H54 (cell line): Measurements from ENCODE around the gene POLR3A.
A peak's percentile ranks its signal among the peaks of the same experiment; 100 is the strongest.

ENCODE experiments used
- DNase-seq: peaks from one replicate; pipeline ENCODE4 v3.0.0; 2011; ENCODE audit warnings: low spot score, mixed read lengths; ENCODE audit not compliant: insufficient read length
- FAIRE-seq: peaks from 3 replicates; lab custom pipeline; 2011; peaks lifted over from hg19 to GRCh38; lab: Jason Lieb, UNC
- POLR2A ChIP-seq: IDR thresholded peaks from 2 replicates; pipeline ENCODE4 v1.6.1; 2011; ENCODE audit warnings: low read depth, mild to moderate bottlenecking, low read length

Gene POLR3A

DNA sequence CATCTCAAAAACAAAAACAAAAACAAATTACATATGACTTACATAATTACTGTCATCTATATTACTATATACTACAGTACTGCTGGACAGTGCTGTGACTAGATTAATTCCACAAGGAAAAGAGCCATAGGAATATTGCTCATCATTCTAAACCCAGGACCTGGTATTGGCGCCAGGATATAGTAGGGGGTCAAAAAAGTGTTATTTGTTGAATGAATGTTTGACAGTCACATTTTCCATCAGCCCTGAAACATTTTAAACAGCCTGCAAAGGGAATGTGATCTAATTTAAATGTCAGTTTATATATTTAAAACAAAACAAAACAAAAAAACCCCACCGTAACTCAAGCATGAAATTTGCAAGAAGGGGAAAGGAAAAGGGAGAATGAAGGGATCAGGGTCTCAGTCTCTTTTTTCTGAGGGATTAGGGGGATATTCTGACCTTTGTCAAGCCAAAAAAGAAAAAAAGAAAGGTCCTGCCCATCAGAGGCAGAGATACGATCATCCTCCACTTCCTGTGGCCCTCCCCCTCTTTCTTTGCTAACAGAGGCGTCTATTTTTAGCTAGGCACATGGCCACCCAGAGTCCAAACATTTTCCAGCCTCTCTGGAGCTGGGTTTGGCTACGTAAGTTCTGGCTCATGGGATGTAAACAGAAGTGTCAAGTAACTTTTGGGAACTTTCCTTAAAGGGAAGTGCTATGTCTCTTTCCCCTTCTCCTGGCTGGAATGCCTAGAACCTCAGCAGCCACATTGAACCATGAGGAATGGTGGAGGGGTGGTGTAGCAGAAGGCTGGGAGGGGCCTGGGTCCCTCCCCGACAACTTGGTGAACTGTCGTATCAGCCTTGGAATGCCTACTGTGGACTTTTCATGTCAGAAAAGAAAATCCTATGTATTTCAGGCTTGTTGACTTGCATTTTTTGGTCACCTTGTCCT is 58.2 kb downstream of the POLR3A start:
- TF ChIP-seq POLR2A: no peak
- peak; percentile 66 for DNase-seq
- FAIRE-seq: peak; percentile 93

DNA sequence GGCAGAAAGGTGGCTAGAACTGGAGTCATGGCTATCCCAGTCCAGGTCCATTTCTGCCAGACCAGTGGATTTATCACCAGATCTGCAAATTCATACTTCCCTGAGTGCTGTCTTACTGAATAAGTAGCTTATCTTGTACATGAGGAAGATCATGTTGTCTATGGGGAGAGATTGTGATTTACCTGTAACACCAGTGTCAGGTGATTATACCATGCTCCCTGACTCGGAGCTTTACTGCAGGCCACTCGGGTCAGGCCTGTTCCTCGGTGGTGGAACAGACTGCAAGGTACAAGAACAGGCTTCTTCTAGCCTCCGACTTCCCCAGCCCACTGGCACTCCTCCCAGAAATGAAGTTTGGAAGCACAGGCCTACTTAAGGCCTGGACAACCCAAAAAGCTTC is 60.2 kb downstream of the POLR3A start:
- DNase-seq (no peak), FAIRE-seq (no peak)
- TF ChIP-seq POLR2A: no peak

DNA sequence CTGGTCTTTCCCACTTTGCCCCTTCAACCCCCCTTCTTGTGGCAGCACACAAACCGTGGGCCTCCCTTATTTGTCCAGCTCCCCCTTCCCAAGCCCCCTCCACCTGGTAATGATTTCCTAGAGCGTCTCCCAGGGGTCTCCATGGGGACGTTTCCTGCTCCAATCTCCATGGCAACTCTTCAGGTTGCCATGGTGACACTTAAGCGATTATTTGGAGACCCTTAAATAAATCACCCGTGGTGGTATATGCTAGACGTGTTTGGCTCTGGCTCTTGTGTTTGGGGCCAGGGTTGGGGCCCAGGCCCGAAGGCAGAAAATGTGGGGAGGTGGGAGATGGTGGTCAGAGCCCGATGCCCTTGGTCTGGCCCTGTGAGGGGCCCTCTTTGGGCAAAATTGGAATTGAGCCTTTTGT is 61.7 kb downstream of the POLR3A start:
- TF ChIP-seq POLR2A: no peak
- FAIRE-seq (no peak), DNase-seq (no peak)

DNA sequence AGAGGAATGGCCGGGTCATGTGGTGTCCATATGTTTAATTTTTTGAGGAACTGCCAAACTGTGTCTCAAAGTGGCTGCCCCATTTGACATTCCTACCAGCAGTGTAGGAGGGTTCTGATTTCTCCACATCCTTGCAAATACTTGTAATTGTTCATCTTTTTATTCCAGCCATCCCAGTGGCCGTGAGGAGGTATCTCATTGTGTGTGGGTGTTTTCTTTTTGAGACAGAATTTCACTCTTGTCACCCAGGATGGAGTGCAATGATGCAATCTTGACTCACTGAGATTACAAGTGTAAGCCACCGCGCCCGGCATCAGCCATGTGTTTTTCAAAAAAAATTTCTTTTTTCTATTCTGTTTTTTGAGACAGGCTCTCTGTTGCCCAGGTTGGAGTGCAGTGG is 64.0 kb downstream of the POLR3A start:
- no peak for TF ChIP-seq POLR2A
- DNase-seq (no peak), FAIRE-seq (no peak)

DNA sequence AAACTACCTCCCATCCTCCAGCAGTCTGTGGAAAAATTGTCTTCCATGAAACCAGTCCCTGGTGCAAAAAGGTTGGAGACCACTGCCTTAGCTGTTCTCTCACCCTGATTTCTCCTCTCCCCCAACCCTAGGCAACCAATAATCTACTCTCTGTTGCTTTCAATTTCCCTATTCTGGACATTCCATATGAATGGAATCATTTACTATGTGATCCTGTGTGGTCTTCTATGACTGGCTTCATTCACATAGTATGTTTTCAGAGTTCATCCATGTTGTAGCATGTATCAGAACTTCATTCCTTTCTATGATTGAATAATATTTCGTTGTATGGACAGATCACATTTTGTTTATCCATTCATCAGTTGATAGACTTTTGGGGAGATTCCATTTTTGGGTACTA is 64.5 kb downstream of the POLR3A start:
- no peak for DNase-seq
- no peak for FAIRE-seq
- no peak for TF ChIP-seq POLR2A

DNA sequence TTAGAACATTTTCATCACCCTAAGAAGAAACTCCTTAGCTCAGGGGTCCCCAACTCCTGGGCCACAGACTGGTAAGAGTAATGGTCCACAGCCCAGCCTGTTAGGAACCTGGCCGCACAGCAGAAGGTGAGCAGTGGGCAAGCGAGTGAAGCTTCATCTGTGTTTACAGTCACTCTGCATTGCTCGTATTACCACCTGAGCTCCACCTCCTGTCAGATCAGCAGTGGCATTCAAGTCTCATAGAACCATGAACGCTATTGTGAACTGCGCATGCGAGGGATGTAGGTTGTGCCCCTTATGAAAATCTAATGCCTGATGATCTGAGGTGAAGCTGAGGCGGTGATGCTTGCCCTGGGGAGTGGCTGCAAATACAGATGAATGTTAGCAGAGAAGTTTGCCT is 65.4 kb downstream of the POLR3A start:
- DNase-seq (no peak), FAIRE-seq (no peak)
- TF ChIP-seq POLR2A: no peak

DNA sequence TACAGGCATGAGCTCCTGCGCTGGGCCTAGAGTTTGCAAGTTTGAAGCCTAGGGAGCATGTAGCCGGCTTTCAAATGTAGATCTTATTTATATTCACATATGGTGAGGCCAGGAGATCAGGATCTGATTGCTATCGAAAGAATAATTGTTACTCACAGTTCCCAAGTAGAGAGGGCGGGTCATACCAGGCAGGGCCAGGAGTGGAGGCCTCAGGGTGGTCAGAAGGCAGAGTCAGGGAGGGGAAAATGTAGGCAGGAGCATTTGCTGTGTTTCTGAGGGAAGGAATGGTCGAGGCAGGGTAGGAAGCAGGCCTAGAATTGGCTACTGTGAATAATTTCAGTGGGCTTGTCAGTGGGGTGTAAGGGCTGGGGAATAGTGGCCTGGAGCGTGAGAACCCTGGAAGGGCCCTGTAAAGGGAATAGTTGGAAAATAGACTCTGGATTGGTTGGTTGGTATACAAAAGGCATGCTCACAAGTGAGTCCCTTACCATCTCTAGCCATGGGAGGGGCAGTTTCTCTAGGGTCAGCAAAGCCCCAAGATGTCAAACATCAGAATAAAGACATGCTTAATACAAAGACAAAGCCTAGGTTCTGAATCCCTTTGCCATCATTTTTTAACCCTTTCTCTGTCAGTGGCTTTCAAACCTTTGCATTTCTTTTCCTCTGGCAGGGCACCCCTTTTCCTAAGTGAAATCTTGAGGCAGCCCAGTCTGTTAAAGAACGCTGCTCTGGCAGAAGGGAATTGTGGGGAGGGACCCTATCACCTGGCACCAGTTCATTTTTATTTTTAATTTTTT is 66.8 kb downstream of the POLR3A start:
- TF ChIP-seq POLR2A: no peak
- FAIRE-seq (no peak), DNase-seq (no peak)

DNA sequence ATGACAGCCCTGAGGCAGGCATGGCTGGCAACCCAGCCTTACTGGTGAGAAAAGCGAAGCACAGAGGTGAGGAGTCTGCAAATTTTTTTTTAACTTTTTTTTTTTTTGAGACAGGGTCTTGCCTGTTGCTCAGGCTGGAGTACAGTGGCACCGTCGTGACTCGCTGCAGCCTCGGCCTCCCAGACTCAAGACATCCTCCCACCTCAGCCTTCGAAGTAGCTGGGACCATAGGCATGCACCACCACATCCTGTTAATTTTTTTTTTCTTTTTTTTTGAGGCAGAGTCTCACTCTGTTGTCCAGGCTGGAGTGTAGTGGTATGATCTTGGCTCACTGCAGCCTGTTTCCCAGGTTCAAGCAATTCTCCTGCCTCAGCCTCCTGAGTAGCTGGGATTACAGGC is 67.6 kb downstream of the POLR3A start:
- no peak for TF ChIP-seq POLR2A
- no peak for DNase-seq
- no peak for FAIRE-seq

DNA sequence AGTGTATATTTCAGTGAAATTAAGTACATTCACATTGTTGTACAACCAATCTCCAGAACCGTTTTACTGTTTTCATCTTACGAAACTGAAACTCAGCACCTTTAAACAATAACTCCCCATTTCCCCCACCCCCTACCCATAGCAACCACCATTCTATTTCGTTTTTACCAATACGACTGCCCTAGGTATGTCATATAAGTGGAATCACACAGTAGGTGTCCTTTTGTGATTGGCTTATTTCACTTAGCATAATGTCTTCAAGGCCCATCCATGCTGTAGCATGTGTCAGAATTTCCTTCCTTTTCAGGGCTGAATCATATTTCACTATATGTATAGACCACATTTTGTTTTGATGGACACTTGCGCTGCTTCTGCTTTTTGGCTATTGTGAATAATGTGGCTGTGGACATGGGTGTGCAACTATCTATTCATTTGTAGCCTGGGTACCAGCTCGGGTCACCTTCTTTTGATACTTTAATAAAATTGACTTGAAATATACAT is 68.4 kb downstream of the POLR3A start:
- DNase-seq (no peak), FAIRE-seq (no peak)
- TF ChIP-seq POLR2A: no peak

DNA sequence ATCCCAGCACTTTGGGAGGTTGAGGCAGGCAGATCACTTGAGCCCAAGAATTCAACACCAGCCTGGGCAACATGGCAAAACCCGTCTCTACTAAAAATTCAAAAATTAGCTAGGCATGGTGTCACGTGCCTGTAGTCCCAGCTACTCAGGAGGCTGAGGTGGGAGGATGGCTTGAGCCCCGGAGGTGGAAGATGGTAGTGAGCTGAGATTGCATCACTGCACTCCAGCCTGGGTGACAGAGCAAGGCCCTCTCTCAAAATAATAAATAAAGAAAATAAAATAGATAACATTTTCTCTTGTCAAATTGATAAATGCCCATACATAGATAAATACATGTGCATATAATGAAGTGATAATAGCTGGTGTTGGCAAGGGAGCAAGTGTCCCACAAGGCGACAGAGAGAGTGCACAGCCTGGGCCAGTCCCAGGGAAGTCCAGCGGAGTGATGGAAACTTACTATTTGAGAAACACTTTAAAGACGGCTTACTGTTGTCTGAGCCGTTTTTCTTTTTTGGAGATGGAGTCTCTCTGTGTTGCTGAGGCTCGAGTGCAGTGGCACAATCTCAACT is 69.3 kb downstream of the POLR3A start:
- no peak for FAIRE-seq
- no peak for DNase-seq
- TF ChIP-seq POLR2A: no peak

DNA sequence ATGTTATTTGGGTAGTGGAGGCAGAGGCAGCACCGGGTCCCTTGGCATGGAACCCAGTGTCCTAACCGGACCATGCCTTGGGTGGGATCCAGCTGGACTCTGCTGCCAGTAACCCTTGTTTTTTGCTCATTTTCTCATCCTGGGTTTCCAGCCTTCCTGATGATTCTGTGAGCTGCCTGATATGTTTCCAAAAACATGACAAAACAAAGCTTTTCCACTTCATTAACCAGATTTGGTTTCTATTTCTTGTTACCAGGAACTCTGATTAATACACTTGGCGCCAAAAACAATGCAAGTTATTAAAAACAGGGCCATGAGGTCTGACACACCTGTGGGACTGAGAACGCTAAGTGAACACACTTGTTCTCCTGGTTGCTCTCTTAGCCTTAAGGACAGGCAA is 69.9 kb downstream of the POLR3A start:
- FAIRE-seq (no peak), DNase-seq (no peak)
- TF ChIP-seq POLR2A: no peak

DNA sequence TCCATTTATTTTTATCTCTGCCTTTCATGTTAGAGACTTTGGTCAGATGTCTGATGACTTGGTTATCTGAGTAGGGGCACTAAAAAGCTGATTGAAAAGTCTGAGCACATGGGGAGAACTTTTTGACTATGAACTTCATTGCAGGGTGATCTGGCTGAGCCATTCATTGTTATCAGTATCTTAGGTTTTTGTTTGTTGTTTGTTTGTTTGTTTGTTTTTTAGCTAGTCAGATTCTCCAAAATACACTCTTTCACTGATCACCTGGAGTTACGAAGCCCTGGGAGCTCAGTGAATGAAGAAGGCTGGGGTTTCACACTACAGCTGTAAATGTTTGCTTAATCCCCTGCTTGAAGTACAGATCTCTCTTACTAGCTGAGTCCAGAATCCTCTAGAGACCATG is 74.2 kb downstream of the POLR3A start:
- no peak for TF ChIP-seq POLR2A
- no peak for DNase-seq
- no peak for FAIRE-seq

DNA sequence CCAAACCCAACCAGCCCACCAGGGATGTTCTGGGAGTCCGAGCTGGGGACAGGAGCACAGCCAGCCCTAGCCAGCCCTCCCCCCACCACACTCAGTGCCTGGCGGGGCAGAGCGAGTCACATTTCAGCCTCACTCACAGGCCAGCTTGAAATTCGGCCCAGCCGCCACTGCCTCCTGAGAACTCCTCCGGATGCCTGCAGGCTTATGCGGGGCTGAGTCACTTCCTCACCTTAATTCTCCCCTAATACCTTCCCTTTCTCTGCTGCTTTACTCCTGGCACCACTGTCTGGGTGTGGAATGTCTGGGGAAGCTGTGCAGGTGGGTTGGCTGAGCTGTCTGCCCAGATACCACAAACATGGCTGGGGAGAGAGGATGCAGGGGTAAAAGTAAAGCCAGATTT is 80.1 kb downstream of the POLR3A start:
- TF ChIP-seq POLR2A: no peak
- DNase-seq: peak; percentile 86
- peak; percentile 90 for FAIRE-seq

DNA sequence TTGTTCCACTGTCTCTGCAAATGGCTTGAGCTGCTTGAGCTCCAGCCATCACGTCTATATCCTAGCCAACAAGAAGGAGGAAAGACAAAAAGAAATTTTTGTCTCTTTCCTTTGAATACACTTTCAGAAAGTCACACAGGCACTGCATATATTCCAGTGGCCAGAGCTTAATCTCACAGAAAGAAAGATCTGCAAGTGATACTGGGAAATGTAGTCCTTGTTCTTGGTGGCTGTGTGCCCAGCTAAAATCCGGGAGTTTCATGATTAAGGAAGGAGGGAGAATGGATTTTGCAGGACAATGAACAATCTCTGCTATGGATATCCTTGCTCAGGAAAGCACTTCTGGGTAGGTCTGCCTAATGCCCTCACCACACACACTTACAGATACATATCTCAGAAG is 83.2 kb downstream of the POLR3A start:
- no peak for DNase-seq

More for the DNA sequence above, 83.2 kb downstream of the POLR3A start:
- TF ChIP-seq POLR2A: no peak
- peak; percentile 52 for FAIRE-seq
